Mucosa of descending colon (tissue), 3 donors: ENCODE measurements around the gene SCEL. TPM values are rescaled to one million over a fixed set of nuclear protein-coding genes. Genes with fewer than 3 reads are reported as not detected.

ENCODE experiments used
- ATAC-seq: fragments of 200-7000 bp; cut with Tn5 transposase; one replicate; pipeline ENCODE4 v1.9.1; 2020; ENCODE audit warnings: mild to moderate bottlenecking, moderate library complexity
- DNase-seq, 3 donors: peaks; one replicate each; pipeline ENCODE4 v3.0.0-alpha.2; 2020
- H3K36me3 ChIP-seq: fragments of 200-600 bp; one replicate; pipeline ENCODE4 v1.8.0; 2021; ENCODE audit warnings: low read depth, mild to moderate bottlenecking
- H3K4me1 ChIP-seq: fragments of 200-600 bp; one replicate; pipeline ENCODE4 v1.8.0; 2021; ENCODE audit warnings: low read depth, mild to moderate bottlenecking
- H3K4me3 ChIP-seq: fragments of 200-600 bp; one replicate; pipeline ENCODE4 v1.8.0; 2021; ENCODE audit warnings: mild to moderate bottlenecking
- H3K9me3 ChIP-seq: fragments of 200-600 bp; one replicate; pipeline ENCODE4 v1.8.0; 2021; ENCODE audit warnings: mild to moderate bottlenecking
- intact Hi-C, 2 donors: fragments of 100-400 bp; cut with DNase I in 1 of 2; cut with micrococcal nuclease in 1 of 2; formaldehyde crosslinking; loops; one replicate each; pipeline versions ENCODE4 v1.11.0 to v1.11.1; 2022; cut with DNase I, micrococcal nuclease
- total RNA-seq, 3 donors: library from RNA; stranded (reverse); fragmentation: NEBNext Ultra II Directional in 2 of 3; extraction: Animal tissue kit (Norgen Biotek cat#: 25700) in 2 of 3; gene quantifications; one replicate each; pipeline versions ENCODE4 v1.2.1 to v1.2.4, GENCODE V29; 2021 to 2023
- TF ChIP-seq, protein P1 (sequence below): fragments of 200-600 bp; IDR thresholded peaks from one replicate; pipeline ENCODE4 v1.8.0; 2022; ENCODE audit warnings: antibody characterized with exemption, mild to moderate bottlenecking
- donor health status: DM: no; HTN: no; CAD: no; lungs with moderate emphysema.
- donor health status: DM: no; HTN: no; CAD: no.
- donor health status: DM: no; HTN: yes; CAD: no.

The SCEL gene
- total RNA-seq, 3 donors from 2014 or later, result 0.19 to 1.9 (median 1.4) TPM

- H3K9me3 ChIP-seq, result no peaks in the 10 kb centered on the region
- H3K36me3 ChIP-seq, result no peaks in the 10 kb centered on the region
- DNase-seq (no peak), ATAC-seq (no peak)
- no peak overlapping the region for H3K4me3 ChIP-seq
- no peaks in the 10 kb centered on the region for H3K4me1 ChIP-seq
- TF ChIP-seq, protein P1, sequence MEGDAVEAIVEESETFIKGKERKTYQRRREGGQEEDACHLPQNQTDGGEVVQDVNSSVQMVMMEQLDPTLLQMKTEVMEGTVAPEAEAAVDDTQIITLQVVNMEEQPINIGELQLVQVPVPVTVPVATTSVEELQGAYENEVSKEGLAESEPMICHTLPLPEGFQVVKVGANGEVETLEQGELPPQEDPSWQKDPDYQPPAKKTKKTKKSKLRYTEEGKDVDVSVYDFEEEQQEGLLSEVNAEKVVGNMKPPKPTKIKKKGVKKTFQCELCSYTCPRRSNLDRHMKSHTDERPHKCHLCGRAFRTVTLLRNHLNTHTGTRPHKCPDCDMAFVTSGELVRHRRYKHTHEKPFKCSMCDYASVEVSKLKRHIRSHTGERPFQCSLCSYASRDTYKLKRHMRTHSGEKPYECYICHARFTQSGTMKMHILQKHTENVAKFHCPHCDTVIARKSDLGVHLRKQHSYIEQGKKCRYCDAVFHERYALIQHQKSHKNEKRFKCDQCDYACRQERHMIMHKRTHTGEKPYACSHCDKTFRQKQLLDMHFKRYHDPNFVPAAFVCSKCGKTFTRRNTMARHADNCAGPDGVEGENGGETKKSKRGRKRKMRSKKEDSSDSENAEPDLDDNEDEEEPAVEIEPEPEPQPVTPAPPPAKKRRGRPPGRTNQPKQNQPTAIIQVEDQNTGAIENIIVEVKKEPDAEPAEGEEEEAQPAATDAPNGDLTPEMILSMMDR, result no peak
- intact Hi-C loops, result no loop called here
These were observed 22.5 kb downstream of the SCEL start for GRCh38 chr13:77558016-77558415.

DNA sequence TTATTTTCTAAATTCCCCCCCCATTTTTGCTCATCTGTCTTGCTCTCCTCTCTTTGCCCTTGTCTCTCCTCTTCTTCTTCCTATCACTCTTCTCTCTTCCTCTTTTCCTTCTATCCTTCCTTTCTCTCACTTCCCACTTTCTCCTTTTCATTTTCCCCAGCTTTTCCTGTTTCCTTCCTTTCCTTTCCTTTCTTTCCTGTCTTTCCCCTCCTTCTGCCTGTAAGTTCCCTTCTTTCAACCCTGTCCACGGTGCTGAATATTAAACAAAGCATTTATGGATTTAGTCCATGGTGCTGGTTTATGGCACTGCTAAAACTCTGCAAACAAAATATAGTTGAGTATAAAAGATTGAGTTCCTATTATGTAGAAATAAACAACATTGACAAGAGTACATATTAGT lies 27.6 kb downstream of the SCEL start:
- TF ChIP-seq, protein P1, result no peak
- no peaks in the 10 kb centered on the region for H3K4me1 ChIP-seq
- H3K4me3 ChIP-seq, result no peak overlapping the region
- no peaks in the 10 kb centered on the region for H3K36me3 ChIP-seq
- DNase-seq (peak in 1 of 3 donors; percentile 5), ATAC-seq (no peak)
- intact Hi-C loops, result no loop called here
- no peaks in the 10 kb centered on the region for H3K9me3 ChIP-seq

- Histone ChIP-seq H3K4me1 (no peaks in the 10 kb centered on the region), H3K36me3 (no peaks in the 10 kb centered on the region), H3K9me3 (no peaks in the 10 kb centered on the region), H3K4me3 (no peak overlapping the region)
- TF ChIP-seq, protein P1, result no peak
- DNase-seq, result no peak
- no peak for ATAC-seq
- intact Hi-C loops, result no loop called here
These were observed 30.1 kb downstream of the SCEL start for GRCh38 chr13:77565635-77566034.

- intact Hi-C loops, result no loop called here
- Histone ChIP-seq H3K4me1 (no peaks in the 10 kb centered on the region), H3K36me3 (no peaks in the 10 kb centered on the region), H3K4me3 (no peak overlapping the region), H3K9me3 (no peaks in the 10 kb centered on the region)
- ATAC-seq (no peak), DNase-seq (no peak)
- TF ChIP-seq, protein P1, result no peak
These were observed 36.5 kb downstream of the SCEL start for GRCh38 chr13:77571956-77572355.

GRCh38 chr13:77574096-77574495 lies 38.6 kb downstream of the SCEL start:
- Histone ChIP-seq H3K4me3 (no peak overlapping the region), H3K36me3 (no peaks in the 10 kb centered on the region), H3K9me3 (no peaks in the 10 kb centered on the region), H3K4me1 (no peaks in the 10 kb centered on the region)
- intact Hi-C loops, result no loop called here
- TF ChIP-seq, protein P1, result no peak
- DNase-seq (no peak), ATAC-seq (no peak)

GRCh38 chr13:77579959-77580358 lies 44.5 kb downstream of the SCEL start:
- intact Hi-C loops, result no loop called here
- Histone ChIP-seq H3K4me3 (no peak overlapping the region), H3K4me1 (no peaks in the 10 kb centered on the region), H3K9me3 (no peaks in the 10 kb centered on the region), H3K36me3 (no peaks in the 10 kb centered on the region)
- ATAC-seq (no peak), DNase-seq (no peak)
- TF ChIP-seq, protein P1, result no peak
